Activated naive CD8-positive, alpha-beta T cell (primary cell): ENCODE data around the gene GALK2.

Experiments
- H3K27ac Mint-ChIP-seq: one replicate; pipeline ENCODE4 v1.8.0; 2021; ENCODE audit warnings: mixed read lengths
- H3K27me3 Mint-ChIP-seq: one replicate; pipeline ENCODE4 v1.8.0; 2021; ENCODE audit warnings: mixed read lengths
- H3K36me3 Mint-ChIP-seq: one replicate; pipeline ENCODE4 v1.8.0; 2021; ENCODE audit warnings: mixed read lengths
- H3K4me1 Mint-ChIP-seq: one replicate; pipeline ENCODE4 v1.8.0; 2021; ENCODE audit warnings: low read depth, mixed read lengths
- H3K4me3 Mint-ChIP-seq: one replicate; pipeline ENCODE4 v1.8.0; 2021; ENCODE audit warnings: mild to moderate bottlenecking, mixed read lengths
- H3K9me3 Mint-ChIP-seq: one replicate; pipeline ENCODE4 v1.8.0; 2021; ENCODE audit warnings: low read depth, mixed read lengths

The GALK2 gene

DNA sequence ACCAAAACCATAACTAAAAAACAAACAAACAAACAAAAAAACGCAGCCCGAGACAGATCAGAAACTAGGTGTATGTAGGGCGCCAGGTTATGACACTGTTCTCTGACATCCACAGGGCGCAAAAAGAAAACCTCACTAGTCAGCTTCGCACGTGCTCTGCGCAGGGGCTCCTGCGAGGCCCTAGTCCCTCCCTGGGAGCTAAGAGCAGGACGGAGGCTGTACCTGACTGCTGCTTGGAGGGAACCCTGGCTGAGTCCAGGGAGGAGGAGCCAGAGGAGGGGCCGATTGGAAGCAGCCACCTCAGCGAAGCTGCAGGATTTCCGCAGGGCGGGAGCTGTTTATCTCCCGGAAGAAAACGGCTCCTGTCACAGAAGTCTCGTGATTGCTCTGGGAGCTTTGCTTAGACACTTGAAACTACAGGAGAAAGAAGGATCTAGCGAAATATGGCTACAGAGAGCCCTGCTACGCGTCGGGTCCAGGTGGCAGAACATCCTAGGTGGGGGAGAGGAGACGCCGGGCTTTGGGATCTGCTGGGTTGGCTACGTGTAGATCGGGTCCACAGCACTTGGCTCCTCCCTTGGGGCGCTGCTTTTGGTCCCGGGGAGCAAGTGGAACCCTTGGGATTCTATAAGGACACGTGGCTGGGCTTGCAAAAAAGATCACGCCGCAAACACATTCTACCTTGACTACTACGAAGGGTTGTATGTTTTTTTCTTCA lies at the start of gene GALK2:
TSS of gene GALK2 (plus strand) at position 368 of the 718 bp plus-strand sequence. CDS start at position 444, 76 bp downstream.
- Mint-ChIP-seq H3K27ac (peak within 1 kb of the TSS; percentile 98), H3K4me1 (peaks cover 41% of the 10 kb centered on the region), H3K36me3 (peaks cover 2% of the 10 kb centered on the region), H3K27me3 (no peaks in the 10 kb centered on the region), H3K9me3 (no peaks in the 10 kb centered on the region), H3K4me3 (peak within 1 kb of the TSS; percentile 98)

DNA sequence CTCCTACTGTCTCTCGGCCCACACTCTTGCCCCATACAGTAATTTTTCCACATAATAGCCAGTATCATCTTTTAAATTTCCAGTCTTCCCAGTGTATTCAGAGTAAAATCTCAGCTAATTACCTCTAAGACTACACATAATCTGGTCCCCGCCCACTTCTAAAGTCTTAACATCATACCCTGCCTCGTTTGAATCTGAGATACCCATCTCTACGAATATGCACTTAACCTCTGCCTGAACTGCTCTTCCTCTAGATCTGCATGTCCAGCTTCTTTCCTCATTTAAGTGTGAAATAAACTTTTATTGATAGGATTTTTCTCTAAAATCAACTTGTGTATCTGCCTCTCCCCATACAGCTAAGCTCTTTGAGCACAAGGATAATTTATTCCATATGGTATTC lies 49.2 kb upstream of the GALK2 start:
- Mint-ChIP-seq H3K27me3 (no peaks in the 10 kb centered on the region), H3K36me3 (peaks cover 9% of the 10 kb centered on the region), H3K4me1 (no peaks in the 10 kb centered on the region), H3K9me3 (no peaks in the 10 kb centered on the region), H3K4me3 (no peak overlapping the region), H3K27ac (no peak overlapping the region)

DNA sequence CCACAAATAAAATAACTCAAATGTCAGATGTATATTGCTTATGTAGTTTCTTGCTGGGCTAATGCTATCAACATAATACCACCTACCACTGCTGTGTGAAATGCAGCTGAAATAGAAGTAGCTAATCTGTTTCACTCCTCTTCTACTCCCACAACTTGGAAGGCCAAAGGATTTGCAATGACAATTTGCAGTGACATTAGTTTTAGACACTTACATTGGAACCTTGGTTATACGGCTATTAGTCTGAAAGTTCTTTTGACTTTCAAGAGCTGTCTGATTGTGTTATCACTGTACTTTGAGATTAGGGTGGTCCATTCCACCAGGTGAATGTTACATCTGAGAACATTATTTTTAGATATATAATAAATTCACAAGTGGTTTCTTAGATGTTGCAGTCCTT lies 48.1 kb upstream of the GALK2 start:
- Mint-ChIP-seq H3K4me1 (no peaks in the 10 kb centered on the region), H3K36me3 (peaks cover 3% of the 10 kb centered on the region)

DNA sequence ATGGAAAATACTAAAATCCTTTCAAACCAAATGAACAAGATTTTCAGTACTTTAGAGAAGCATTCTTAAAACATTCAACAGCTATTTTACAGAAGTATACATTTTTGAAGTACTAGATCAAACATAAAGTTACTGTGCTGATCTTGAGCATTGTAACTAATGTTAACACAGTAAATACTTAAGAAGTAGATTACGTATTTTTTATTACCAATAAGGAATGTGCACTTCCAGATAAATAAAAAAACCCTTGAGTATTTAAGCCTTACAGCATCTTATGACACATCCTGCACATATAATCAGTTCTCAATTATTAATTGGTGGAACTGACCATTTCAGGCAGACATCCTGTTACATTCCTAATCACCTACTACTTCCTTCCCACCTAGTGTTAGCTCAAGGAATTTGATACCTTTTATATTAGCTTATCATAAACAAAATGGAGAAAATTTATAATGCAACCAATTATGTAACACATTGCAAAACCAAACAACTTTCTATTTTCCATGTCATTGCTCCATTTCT lies 47.4 kb upstream of the GALK2 start:
- H3K27me3 Mint-ChIP-seq = no peaks in the 10 kb centered on the region
- H3K4me3 Mint-ChIP-seq = no peak overlapping the region
- peaks cover 2% of the 10 kb centered on the region for H3K36me3 Mint-ChIP-seq
- H3K4me1 Mint-ChIP-seq = no peaks in the 10 kb centered on the region
- H3K9me3 Mint-ChIP-seq = no peaks in the 10 kb centered on the region
- H3K27ac Mint-ChIP-seq = no peak overlapping the region

More for the DNA sequence above, 48.1 kb upstream of the GALK2 start:
- H3K27ac Mint-ChIP-seq = no peak overlapping the region
- no peaks in the 10 kb centered on the region for H3K27me3 Mint-ChIP-seq
- H3K4me3 Mint-ChIP-seq = no peak overlapping the region
- no peaks in the 10 kb centered on the region for H3K9me3 Mint-ChIP-seq

DNA sequence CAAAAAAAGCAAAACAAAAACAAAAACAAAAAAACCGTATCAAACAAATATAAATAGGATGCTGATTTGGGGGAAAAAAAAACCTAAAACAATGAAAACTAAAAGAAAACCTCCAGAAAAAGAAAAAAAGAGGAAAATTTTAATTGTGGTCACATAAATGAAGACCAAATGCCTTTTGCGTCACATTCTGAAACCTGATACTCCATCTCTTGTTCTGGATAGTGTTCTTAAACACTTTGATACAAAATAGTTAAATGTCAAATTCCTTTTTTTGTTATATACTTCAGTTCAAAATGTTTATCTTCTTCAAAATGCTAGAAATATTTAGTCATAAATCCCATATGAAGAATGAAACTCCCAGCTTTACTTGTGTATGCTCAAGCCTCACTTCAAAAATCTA lies 45.7 kb upstream of the GALK2 start:
- no peak overlapping the region for H3K27ac Mint-ChIP-seq
- H3K27me3 Mint-ChIP-seq = no peaks in the 10 kb centered on the region
- no peaks in the 10 kb centered on the region for H3K9me3 Mint-ChIP-seq
- H3K4me1 Mint-ChIP-seq = no peaks in the 10 kb centered on the region
- H3K4me3 Mint-ChIP-seq = no peak overlapping the region
- peaks cover 6% of the 10 kb centered on the region for H3K36me3 Mint-ChIP-seq

DNA sequence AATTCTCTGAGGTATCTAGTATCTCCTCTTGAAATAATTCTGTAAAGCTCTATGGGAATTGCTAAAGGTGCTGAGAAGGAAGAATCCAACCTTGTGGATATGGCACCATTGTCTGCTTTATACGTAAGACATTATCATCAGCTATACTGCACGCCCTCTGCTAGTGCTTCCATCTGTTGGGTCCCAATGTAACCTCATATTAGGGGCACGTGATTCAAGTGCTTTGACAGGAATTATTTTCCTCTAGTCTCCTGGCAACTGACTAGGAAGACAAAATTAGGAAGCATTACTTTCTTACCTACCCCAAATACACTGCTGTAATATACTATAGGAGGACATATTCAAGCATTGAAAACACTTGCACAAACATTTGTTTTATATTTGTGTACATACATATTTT lies 38.6 kb upstream of the GALK2 start:
- Mint-ChIP-seq H3K27me3 (no peaks in the 10 kb centered on the region), H3K4me3 (no peak overlapping the region), H3K4me1 (peaks cover 2% of the 10 kb centered on the region), H3K9me3 (no peaks in the 10 kb centered on the region), H3K27ac (no peak overlapping the region), H3K36me3 (peaks cover 8% of the 10 kb centered on the region)

DNA sequence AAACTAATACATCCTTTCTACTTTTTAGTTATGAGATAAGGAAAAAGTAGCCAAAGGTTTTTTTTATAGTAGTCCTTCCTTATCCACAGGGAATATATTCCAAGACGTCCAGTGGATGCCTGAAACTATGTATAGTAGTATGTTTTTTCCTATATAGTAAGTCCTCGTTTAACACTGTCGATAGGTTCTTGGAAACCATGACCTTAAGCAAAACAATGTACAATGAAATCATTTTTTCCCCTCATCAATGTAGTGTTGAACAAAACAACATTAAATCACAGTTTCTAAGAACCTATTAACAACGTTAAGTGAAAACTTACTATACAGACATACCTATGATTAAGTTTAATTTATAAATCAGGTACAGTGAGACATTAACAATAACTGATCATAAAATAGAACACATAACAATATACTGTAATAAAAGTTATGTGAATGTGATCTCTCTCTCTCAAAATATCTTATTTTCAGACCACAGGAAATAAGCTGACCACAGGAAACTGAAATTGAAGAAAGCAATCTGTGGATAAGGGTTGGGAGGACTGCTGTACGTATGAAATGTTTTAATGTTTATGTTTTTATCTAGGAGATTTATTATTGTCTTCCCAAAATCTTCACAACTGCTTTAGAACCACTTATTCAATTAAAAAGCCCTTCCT lies 35.2 kb upstream of the GALK2 start:
- Mint-ChIP-seq H3K9me3 (no peaks in the 10 kb centered on the region), H3K4me1 (peaks cover 4% of the 10 kb centered on the region), H3K27ac (peak overlapping the region; percentile 16), H3K36me3 (peaks cover 5% of the 10 kb centered on the region), H3K4me3 (no peak overlapping the region), H3K27me3 (no peaks in the 10 kb centered on the region)

DNA sequence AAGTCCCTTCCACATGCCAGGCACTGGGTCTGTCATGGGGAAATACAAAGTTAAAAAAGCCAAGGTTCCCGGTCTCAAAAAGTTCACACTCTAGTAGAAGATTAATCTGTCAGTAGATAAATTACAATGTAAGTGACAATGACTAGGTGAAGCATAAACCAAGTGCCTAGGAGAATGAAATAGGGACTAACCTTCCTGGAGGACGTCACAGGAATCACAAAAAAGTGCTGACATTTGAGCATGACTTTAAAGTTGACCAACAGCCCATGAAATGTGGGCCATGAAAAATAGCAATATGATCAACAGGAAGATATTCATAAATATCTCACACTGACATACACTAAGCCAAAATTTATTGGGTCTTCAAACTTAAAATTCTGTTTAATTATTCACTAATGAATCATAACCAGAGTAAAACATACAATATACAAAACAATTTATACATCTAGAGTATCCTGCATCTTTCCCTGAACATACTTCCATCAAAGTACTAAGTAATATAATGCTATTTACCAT lies 34.6 kb upstream of the GALK2 start:
- H3K36me3 Mint-ChIP-seq = peaks cover 5% of the 10 kb centered on the region
- H3K4me3 Mint-ChIP-seq = no peak overlapping the region
- no peaks in the 10 kb centered on the region for H3K27me3 Mint-ChIP-seq
- H3K9me3 Mint-ChIP-seq = no peaks in the 10 kb centered on the region
- H3K27ac Mint-ChIP-seq = peak overlapping the region; percentile 58
- peaks cover 6% of the 10 kb centered on the region for H3K4me1 Mint-ChIP-seq

DNA sequence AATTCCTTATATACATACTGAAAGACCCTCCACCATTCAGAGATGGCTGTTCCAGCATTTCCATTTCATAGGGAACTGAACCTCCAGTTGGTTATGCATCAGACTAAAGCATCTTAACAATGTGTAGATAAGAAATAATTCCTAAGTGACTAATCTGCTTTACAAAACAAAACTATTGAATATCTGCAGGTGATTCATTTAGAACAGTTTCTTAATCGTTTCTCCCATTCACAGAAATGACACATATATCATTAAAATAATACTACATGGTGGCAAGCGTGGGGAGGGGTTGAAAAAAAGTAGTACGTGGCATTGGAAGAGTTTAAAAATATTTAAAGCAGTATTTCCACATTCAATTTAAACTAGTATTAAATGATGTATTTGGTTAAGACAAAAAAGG lies 34.1 kb upstream of the GALK2 start:
- Mint-ChIP-seq H3K4me1 (peaks cover 6% of the 10 kb centered on the region), H3K9me3 (no peaks in the 10 kb centered on the region), H3K36me3 (peaks cover 5% of the 10 kb centered on the region), H3K4me3 (no peak overlapping the region), H3K27ac (peak overlapping the region; percentile 58), H3K27me3 (no peaks in the 10 kb centered on the region)

DNA sequence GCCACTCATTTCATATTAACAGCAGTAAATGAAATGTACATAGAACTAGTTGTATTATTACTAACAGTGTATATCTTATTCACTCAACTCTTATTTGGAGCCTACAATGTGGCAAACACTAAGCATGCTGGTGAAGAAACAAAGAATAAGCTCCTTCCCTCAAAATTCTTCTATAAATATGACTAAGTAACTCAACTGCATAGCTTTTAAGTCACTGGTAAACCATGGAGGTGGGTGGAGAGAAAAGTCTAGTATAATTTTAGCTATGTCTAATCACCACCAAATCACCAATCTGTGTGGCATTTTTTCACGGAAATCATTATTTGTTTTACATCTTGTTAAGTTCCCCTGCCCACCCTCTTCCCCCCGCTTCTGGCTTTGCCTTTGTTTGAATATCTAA lies 32.2 kb upstream of the GALK2 start:
- no peak overlapping the region for H3K27ac Mint-ChIP-seq
- H3K27me3 Mint-ChIP-seq = no peaks in the 10 kb centered on the region
- peaks cover 8% of the 10 kb centered on the region for H3K4me1 Mint-ChIP-seq
- no peaks in the 10 kb centered on the region for H3K9me3 Mint-ChIP-seq
- no peak overlapping the region for H3K4me3 Mint-ChIP-seq
- H3K36me3 Mint-ChIP-seq = peaks cover 7% of the 10 kb centered on the region

DNA sequence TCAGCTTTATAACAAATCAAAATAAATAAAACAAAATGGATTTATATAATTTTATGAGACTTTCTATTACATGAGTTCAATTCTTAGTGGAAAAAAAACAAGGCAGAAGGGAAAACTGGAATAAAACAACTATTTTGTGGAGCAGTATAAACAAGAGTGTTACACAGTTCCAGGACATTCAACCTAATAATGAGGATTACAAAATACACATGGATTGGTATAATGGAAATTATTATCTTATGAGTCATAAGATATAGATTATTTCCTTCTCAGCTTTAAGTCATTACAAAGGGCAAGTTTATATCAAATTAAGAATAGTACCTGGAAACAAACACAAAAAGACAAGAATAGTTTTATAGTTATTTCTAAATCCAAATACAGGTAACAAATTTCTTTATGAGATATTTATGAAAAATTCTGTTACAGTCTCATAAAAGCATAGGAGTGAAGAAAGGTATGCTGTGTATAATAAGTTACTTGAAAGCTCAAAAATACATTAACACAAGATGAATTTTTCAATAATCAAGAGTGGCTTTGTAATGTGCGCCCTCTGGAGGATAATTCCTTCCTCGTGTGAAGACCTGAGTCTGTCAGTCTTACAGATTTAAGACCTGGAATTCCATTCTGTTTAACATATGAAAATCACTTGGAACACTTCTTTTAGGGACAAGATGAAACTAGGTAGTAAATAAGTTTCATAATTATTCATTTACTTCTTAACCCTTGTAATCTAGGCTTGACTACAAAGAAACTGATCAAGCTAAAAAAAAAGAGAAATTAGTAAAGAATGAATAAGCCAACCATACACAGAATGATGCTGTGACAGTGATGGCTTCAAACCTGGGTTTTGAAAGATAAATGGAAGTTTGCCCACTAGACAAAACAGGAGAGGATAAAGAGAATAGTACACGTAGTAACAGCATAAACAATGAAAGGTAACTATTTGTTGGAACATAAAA lies 24.1 kb upstream of the GALK2 start:
- Mint-ChIP-seq H3K4me3 (no peak overlapping the region), H3K27me3 (no peaks in the 10 kb centered on the region), H3K4me1 (peaks cover 61% of the 10 kb centered on the region)

DNA sequence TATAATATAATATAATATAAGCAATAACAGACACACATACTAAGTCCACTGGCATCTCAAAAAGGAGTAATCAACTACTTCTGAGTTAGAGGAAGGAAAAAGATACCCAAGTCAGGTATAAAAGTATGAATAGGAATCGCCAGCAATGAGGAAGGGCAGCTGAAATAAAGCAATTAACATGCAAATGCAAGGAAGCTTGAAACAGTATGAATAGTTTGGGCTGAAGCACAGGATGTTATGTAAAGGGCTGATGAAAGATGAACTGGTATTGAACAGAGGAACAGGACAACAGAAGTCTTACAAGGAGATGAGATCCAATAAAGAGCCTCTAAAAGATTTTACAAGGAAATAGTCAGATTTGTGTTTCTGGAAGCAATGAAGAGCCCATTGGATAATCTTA lies 21.7 kb upstream of the GALK2 start:
- H3K27me3 Mint-ChIP-seq = no peaks in the 10 kb centered on the region
- H3K9me3 Mint-ChIP-seq = no peaks in the 10 kb centered on the region
- peak overlapping the region; percentile 27 for H3K4me3 Mint-ChIP-seq
- H3K27ac Mint-ChIP-seq = no peak overlapping the region
- peaks cover 71% of the 10 kb centered on the region for H3K4me1 Mint-ChIP-seq
- peaks cover 3% of the 10 kb centered on the region for H3K36me3 Mint-ChIP-seq

More for the DNA sequence above, 24.1 kb upstream of the GALK2 start:
- peak overlapping the region; percentile 30 for H3K27ac Mint-ChIP-seq
- peaks cover 10% of the 10 kb centered on the region for H3K36me3 Mint-ChIP-seq
- H3K9me3 Mint-ChIP-seq = no peaks in the 10 kb centered on the region

DNA sequence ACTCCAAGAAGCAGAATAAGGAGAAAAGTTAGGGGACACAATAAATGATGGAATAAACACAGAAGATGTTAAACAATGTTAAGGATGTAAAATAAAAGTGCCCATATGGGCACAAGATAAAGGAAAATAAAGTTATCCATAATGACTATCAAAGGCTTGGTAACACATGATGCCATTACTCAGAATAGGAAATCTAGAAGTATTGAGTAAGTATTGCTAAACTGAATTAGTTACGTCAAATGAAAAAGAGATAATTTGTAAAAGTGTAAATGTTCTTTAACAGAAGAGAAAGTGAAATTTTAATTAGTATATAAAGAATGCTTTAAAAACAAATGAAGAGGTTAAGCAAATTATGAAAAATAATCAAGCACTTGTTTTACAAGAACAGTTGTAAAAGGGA lies 21.3 kb upstream of the GALK2 start:
- Mint-ChIP-seq H3K36me3 (peaks cover 3% of the 10 kb centered on the region), H3K27ac (no peak overlapping the region)

DNA sequence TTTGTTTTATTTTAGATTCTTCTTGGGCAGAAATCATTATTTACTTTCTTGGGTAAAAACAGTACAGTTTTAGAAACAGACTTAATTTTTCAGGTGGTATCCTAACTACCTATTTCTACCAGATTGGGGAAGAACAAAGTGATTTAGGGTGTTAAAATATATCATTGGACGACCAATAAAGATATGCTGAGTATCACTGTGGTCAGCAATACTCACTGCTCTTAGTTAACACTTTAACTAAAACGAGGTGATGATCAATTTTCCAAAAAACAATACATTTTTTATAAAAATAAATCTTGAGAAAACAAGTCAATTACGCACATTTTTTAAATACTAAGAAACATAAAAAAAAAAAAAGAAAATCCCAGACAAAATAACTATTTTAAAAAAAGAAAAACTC lies 18.2 kb upstream of the GALK2 start:
- no peaks in the 10 kb centered on the region for H3K27me3 Mint-ChIP-seq
- H3K27ac Mint-ChIP-seq = no peak overlapping the region
- no peaks in the 10 kb centered on the region for H3K9me3 Mint-ChIP-seq
- H3K36me3 Mint-ChIP-seq = peaks cover 3% of the 10 kb centered on the region
- H3K4me3 Mint-ChIP-seq = no peak overlapping the region
- peaks cover 75% of the 10 kb centered on the region for H3K4me1 Mint-ChIP-seq

More for the DNA sequence above, 21.3 kb upstream of the GALK2 start:
- peaks cover 74% of the 10 kb centered on the region for H3K4me1 Mint-ChIP-seq
- H3K9me3 Mint-ChIP-seq = no peaks in the 10 kb centered on the region
- no peaks in the 10 kb centered on the region for H3K27me3 Mint-ChIP-seq
- peak overlapping the region; percentile 27 for H3K4me3 Mint-ChIP-seq
